Fibroblast of skin of right biceps (primary cell): ENCODE results near the gene RING1.
"Not testable (repeated sequence)": the region's sequence is repeated elsewhere in the genome, so short reads cannot be mapped to it uniquely, and the experiment has no call there.

Experiments used
- DNase-seq: peaks from one replicate; pipeline ENCODE4 v3.0.0-alpha.2; 2013

Gene RING1

GRCh38 chr6:33207552-33208090 lies 679 bp upstream of the RING1 start:
- peak; percentile 57 for DNase-seq

- no peak for DNase-seq
These were observed 1.6 kb downstream of the RING1 start for GRCh38 chr6:33209856-33210255.

GRCh38 chr6:33211136-33211535 lies 2.8 kb downstream of the RING1 start:
- no peak for DNase-seq

GRCh38 chr6:33211666-33212422 lies 3.5 kb downstream of the RING1 start:
- no peak for DNase-seq

- DNase-seq = no peak
These were observed 4.5 kb downstream of the RING1 start for GRCh38 chr6:33212857-33213165.

- DNase-seq = peak; percentile 27
These were observed 5.1 kb downstream of the RING1 start for GRCh38 chr6:33213166-33213988.

- no peak for DNase-seq
These were observed 5.7 kb downstream of the RING1 start for GRCh38 chr6:33213989-33214335.

- DNase-seq = no peak
These were observed 7.2 kb downstream of the RING1 start for GRCh38 chr6:33215271-33216116.

- no peak for DNase-seq
These were observed 7.9 kb downstream of the RING1 start for GRCh38 chr6:33216117-33216649.

- no peak for DNase-seq
These were observed 8.9 kb downstream of the RING1 start for GRCh38 chr6:33217246-33217645.

- no peak for DNase-seq
These were observed 9.4 kb downstream of the RING1 start for GRCh38 chr6:33217681-33218080.

GRCh38 chr6:33226503-33227120 lies 18.3 kb downstream of the RING1 start:
- not testable (repeated sequence) for DNase-seq

GRCh38 chr6:33235221-33235634 lies 26.9 kb downstream of the RING1 start:
- DNase-seq = no peak

- no peak for DNase-seq
These were observed 28.0 kb downstream of the RING1 start for GRCh38 chr6:33236328-33236727.

- DNase-seq = no peak
These were observed 28.6 kb downstream of the RING1 start for GRCh38 chr6:33236852-33237251.

GRCh38 chr6:33237741-33238140 lies 29.4 kb downstream of the RING1 start:
- no peak for DNase-seq

GRCh38 chr6:33241968-33242367 lies 33.7 kb downstream of the RING1 start:
- DNase-seq = no peak

GRCh38 chr6:33243476-33243875 lies 35.2 kb downstream of the RING1 start:
- no peak for DNase-seq

GRCh38 chr6:33247977-33248642 lies 39.8 kb downstream of the RING1 start:
- DNase-seq = peak; percentile 83

GRCh38 chr6:33248643-33248931 lies 40.3 kb downstream of the RING1 start:
- DNase-seq = peak; percentile 52

GRCh38 chr6:33248932-33249731 lies 40.8 kb downstream of the RING1 start:
- peak; percentile 99 for DNase-seq
